Thymus (tissue), 11 donors: ENCODE results near the gene PTPN1. TPM values are rescaled to one million over a fixed set of nuclear protein-coding genes. Genes with fewer than 3 reads are reported as not detected.

Source experiments
- DNase-seq, 9 donors: peaks; one replicate each; pipeline ENCODE4 v3.0.0-alpha.2; 2013; ENCODE audit warnings: low spot score in 9 of 9, low read depth in 6 of 9, missing footprints in 1 of 9
- H3K27ac ChIP-seq, 2 donors: one replicate each; pipeline ENCODE4 v1.5.1; 2013; ENCODE audit warnings: control low read depth in 1 of 2, low read depth in 1 of 2, low read length in 1 of 2, mild to moderate bottlenecking in 1 of 2, moderate library complexity in 1 of 2
- H3K27me3 ChIP-seq, 2 donors: one replicate each; pipeline ENCODE4 v1.5.1; 2013; ENCODE audit warnings: low read length in 1 of 2; ENCODE audit not compliant: control insufficient read depth in 2 of 2, insufficient read depth in 1 of 2
- H3K36me3 ChIP-seq, 2 donors: one replicate each; pipeline ENCODE4 v1.5.1; 2013; ENCODE audit warnings: low read length in 1 of 2, mild to moderate bottlenecking in 1 of 2, moderate library complexity in 1 of 2; ENCODE audit not compliant: control insufficient read depth in 2 of 2, insufficient read depth in 2 of 2
- H3K4me1 ChIP-seq, 2 donors: one replicate each; pipeline ENCODE4 v1.5.1; 2013; ENCODE audit warnings: low read length in 2 of 2; ENCODE audit not compliant: control insufficient read depth in 2 of 2, insufficient read depth in 2 of 2
- H3K4me3 ChIP-seq, 2 donors: one replicate each; pipeline ENCODE4 v1.5.1; 2013; ENCODE audit warnings: low read length in 2 of 2, control low read depth in 1 of 2, mild to moderate bottlenecking in 1 of 2
- H3K9me3 ChIP-seq, 2 donors: one replicate each; pipeline ENCODE4 v1.5.1; 2013; ENCODE audit warnings: low read length in 1 of 2, mild to moderate bottlenecking in 1 of 2; ENCODE audit not compliant: control insufficient read depth in 2 of 2, insufficient read depth in 1 of 2
- WGBS: extraction: QIAGEN DNeasy Blood & Tissue Kit; methylation state at CpG from one replicate; pipeline ENCODE4 v1.1.7; 2013; 5-methylcytosine and 5-hydroxymethylcytosine counted together
- polyA plus RNA-seq: library from polyadenylated mRNA; stranded (reverse); fragments of 200-250 nt; gene quantifications from one replicate; pipeline ENCODE4 v1.2.3, GENCODE V29; 2013
- total RNA-seq: library from RNA; stranded (reverse); fragments of 120-200 nt; gene quantifications from one replicate; pipeline ENCODE4 v1.2.4, GENCODE V29; 2013
- donor health status: healthy.

PTPN1 gene
- total and polyA plus RNA-seq, 2 donors = 23.0 to 56.1 TPM

- Histone ChIP-seq H3K27me3 (no peaks in the 10 kb centered on the region), H3K4me3 (no peak overlapping the region), H3K27ac (no peak overlapping the region), H3K36me3 (peaks cover 81 to 83% of the 10 kb centered on the region in 2 donors), H3K9me3 (no peaks in the 10 kb centered on the region), H3K4me1 (peaks cover 0 to 2% of the 10 kb centered on the region in 2 donors)
- WGBS = 94% methylated on average over 14 of the region's 14 CpGs
- DNase-seq = no peak
Measured at GRCh38 chr20:50578061-50578777, 68.0 kb downstream of the PTPN1 start.

GRCh38 chr20:50578778-50579165 lies 68.6 kb downstream of the PTPN1 start:
- peaks cover 85 to 86% of the 10 kb centered on the region in 2 donors for H3K36me3 ChIP-seq
- H3K9me3 ChIP-seq = no peaks in the 10 kb centered on the region
- no peaks in the 10 kb centered on the region for H3K27me3 ChIP-seq
- no peak overlapping the region for H3K4me3 ChIP-seq
- H3K27ac ChIP-seq = no peak overlapping the region
- DNase-seq = no peak
- WGBS = 89% methylated on average over 5 of the region's 5 CpGs
- no peaks in the 10 kb centered on the region for H3K4me1 ChIP-seq

- no peak for DNase-seq
- Histone ChIP-seq H3K9me3 (no peaks in the 10 kb centered on the region), H3K4me3 (no peak overlapping the region), H3K36me3 (peaks cover 84 to 88% of the 10 kb centered on the region in 2 donors), H3K27me3 (no peaks in the 10 kb centered on the region), H3K27ac (no peak overlapping the region), H3K4me1 (no peaks in the 10 kb centered on the region)
- 88% methylated on average over 10 of the region's 10 CpGs for WGBS
Measured at GRCh38 chr20:50579511-50579910, 69.3 kb downstream of the PTPN1 start.

- Histone ChIP-seq H3K4me1 (peaks cover 0 to under 1% of the 10 kb centered on the region in 2 donors), H3K27ac (no peak overlapping the region), H3K9me3 (no peaks in the 10 kb centered on the region), H3K36me3 (peaks cover 79 to 87% of the 10 kb centered on the region in 2 donors), H3K27me3 (no peaks in the 10 kb centered on the region), H3K4me3 (no peak overlapping the region)
- peak in 3 of 9 donors; percentile 17 to 48 (median 35) for DNase-seq
- WGBS = 75% methylated on average over 17 of the region's 17 CpGs
Measured at GRCh38 chr20:50580016-50580747, 70.0 kb downstream of the PTPN1 start.

- WGBS = 97% methylated on average over 21 of the region's 21 CpGs
- H3K4me1 ChIP-seq = peaks cover 0 to 2% of the 10 kb centered on the region in 2 donors
- no peak for DNase-seq
- H3K9me3 ChIP-seq = no peaks in the 10 kb centered on the region
- no peaks in the 10 kb centered on the region for H3K27me3 ChIP-seq
- no peak overlapping the region for H3K4me3 ChIP-seq
- peaks cover 79 to 89% of the 10 kb centered on the region in 2 donors for H3K36me3 ChIP-seq
- H3K27ac ChIP-seq = no peak overlapping the region
Measured at GRCh38 chr20:50580842-50581544, 70.8 kb downstream of the PTPN1 start.

GRCh38 chr20:50582092-50582491 lies 71.9 kb downstream of the PTPN1 start:
- H3K4me1 ChIP-seq = peaks cover 0 to 2% of the 10 kb centered on the region in 2 donors
- no peaks in the 10 kb centered on the region for H3K27me3 ChIP-seq
- WGBS = 96% methylated on average over 6 of the region's 6 CpGs
- peaks cover 81 to 94% of the 10 kb centered on the region in 2 donors for H3K36me3 ChIP-seq
- DNase-seq = no peak
- no peak overlapping the region for H3K4me3 ChIP-seq
- no peaks in the 10 kb centered on the region for H3K9me3 ChIP-seq
- H3K27ac ChIP-seq = peak overlapping the region in 1 of 2 donors; percentile 3

GRCh38 chr20:50582591-50583234 lies 72.5 kb downstream of the PTPN1 start:
- Histone ChIP-seq H3K4me1 (peaks cover 0 to 2% of the 10 kb centered on the region in 2 donors), H3K9me3 (no peaks in the 10 kb centered on the region), H3K36me3 (peaks cover 78 to 94% of the 10 kb centered on the region in 2 donors), H3K27ac (no peak overlapping the region), H3K4me3 (no peak overlapping the region), H3K27me3 (no peaks in the 10 kb centered on the region)
- WGBS = 92% methylated on average over 26 of the region's 26 CpGs
- no peak for DNase-seq

GRCh38 chr20:50583442-50584150 lies 73.4 kb downstream of the PTPN1 start:
- no peak for DNase-seq
- H3K4me1 ChIP-seq = peaks cover 0 to 2% of the 10 kb centered on the region in 2 donors
- no peaks in the 10 kb centered on the region for H3K27me3 ChIP-seq
- no peak overlapping the region for H3K4me3 ChIP-seq
- WGBS = 96% methylated on average over 15 of the region's 15 CpGs
- no peaks in the 10 kb centered on the region for H3K9me3 ChIP-seq
- H3K36me3 ChIP-seq = peaks cover 70 to 89% of the 10 kb centered on the region in 2 donors
- H3K27ac ChIP-seq = no peak overlapping the region
